ENCODE data around the gene CCDC197. TPM values are rescaled to one million over a fixed set of nuclear protein-coding genes. Genes with fewer than 3 reads are reported as not detected.

The CCDC197 gene
- total RNA-seq, 1 experiment from 2014 or later: not detected

- TF ChIP-seq ATF2 (CRISPR knock-in tag; IDR thresholded peaks at IDR 0.05; ENCODE audit: borderline replicate concordance, low read depth) (no peak), MXD4 (CRISPR knock-in tag; IDR thresholded peaks at IDR 0.05; ENCODE audit: borderline replicate concordance) (no peak), MAX (CRISPR knock-in tag; IDR thresholded peaks at IDR 0.05) (no peak), ZNF263 (CRISPR knock-in tag; IDR thresholded peaks at IDR 0.05; ENCODE audit: low read depth) (no peak), PRDM15 (CRISPR knock-in tag; IDR thresholded peaks at IDR 0.05) (no peak), GABPB1 (CRISPR knock-in tag; IDR thresholded peaks at IDR 0.05) (no peak), TEAD1 (CRISPR knock-in tag; IDR thresholded peaks at IDR 0.05) (no peak), IRF1 (CRISPR knock-in tag; IDR thresholded peaks at IDR 0.05) (no peak), ZBTB43 (CRISPR knock-in tag; IDR thresholded peaks at IDR 0.05) (no peak), ZNF317 (CRISPR knock-in tag; IDR thresholded peaks at IDR 0.05; ENCODE audit: borderline replicate concordance, low read depth) (no peak), ZNF532 (CRISPR knock-in tag; IDR thresholded peaks at IDR 0.05; ENCODE audit: borderline replicate concordance) (no peak)
Observed at GRCh38 chr14:93976477-93977057, 20.5 kb upstream of the CCDC197 start, which contains the start of gene ASB2 (continued).

- DNase-seq (ENCODE audit: low spot score): no peak
- no peak for ATAC-seq
- no peak overlapping the region for H3K4me3 Mint-ChIP-seq
- no peaks in the 10 kb centered on the region for H3K27me3 Mint-ChIP-seq (ENCODE audit: low read depth)
- ChIA-PET POLR2A (no interaction called here), CTCF (interaction anchor here (4.8 kb wide), 1 partner anchor 37 kb away, joined by 30 read pairs; no protein-coding TSS in a partner anchor)
- peaks cover 8% of the 10 kb centered on the region for H3K4me1 Mint-ChIP-seq
- no peak overlapping the region for H3K27ac Mint-ChIP-seq
- no peaks in the 10 kb centered on the region for H3K9me3 Mint-ChIP-seq
- H3K36me3 Mint-ChIP-seq: no peaks in the 10 kb centered on the region
- TF ChIP-seq HMGA2 (CRISPR knock-in tag; IDR thresholded peaks at IDR 0.05): no peak
- no peak for TF ChIP-seq CDX4 (CRISPR knock-in tag; IDR thresholded peaks at IDR 0.05; ENCODE audit: borderline replicate concordance)
Observed at GRCh38 chr14:93977171-93977570, 19.9 kb upstream of the CCDC197 start.

Data from WTC11 (cell line).